Middle frontal gyrus (tissue), 1 donor: ENCODE measurements around the gene ETFA.
"Not testable (repeated sequence)": the region's sequence is repeated elsewhere in the genome, so short reads cannot be mapped to it uniquely, and the experiment has no call there.

Experiments used
- DNase-seq: peaks from one replicate; pipeline ENCODE4 v3.0.0-alpha.2; 2015; ENCODE audit warnings: low spot score; ENCODE audit errors: extremely low spot score

ETFA gene

DNA sequence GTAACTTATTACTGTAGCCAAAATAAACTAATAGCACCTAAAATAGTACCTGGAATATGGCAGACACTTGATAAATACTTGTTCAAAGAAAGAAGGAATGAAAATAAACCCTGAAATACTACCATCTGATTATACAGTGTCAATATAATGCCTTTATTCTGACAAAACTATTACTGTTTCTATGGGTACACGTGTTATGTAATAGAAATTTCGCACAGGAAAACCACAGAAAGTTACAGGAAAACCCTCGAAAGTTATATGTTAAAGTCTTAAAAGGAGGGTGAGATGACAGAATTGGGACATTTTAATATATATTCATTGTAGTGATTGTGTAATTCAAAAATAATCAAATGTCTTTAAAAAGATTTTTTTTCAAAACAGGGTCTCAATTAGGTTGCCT is 28.8 kb downstream of the ETFA start:
- no peak for DNase-seq

DNA sequence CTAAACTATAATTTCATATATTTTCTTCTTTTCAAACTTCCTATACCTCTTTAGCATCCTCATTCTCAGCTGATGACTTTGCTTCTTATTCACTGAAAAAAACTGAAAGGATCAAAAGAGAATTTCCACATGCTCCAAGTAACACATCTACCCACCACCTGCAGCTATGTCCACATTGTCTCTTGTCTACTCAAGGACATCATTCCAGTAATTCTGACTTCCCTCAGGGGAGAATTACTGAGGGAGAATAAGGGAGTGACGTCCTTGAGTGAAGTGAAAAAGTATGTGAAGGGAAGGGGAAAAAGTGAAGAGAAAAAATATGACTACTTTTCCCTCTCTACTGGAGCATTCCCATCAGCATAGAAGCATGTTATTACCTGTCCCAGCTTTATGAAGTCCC is 32.6 kb downstream of the ETFA start:
- DNase-seq = no peak

DNA sequence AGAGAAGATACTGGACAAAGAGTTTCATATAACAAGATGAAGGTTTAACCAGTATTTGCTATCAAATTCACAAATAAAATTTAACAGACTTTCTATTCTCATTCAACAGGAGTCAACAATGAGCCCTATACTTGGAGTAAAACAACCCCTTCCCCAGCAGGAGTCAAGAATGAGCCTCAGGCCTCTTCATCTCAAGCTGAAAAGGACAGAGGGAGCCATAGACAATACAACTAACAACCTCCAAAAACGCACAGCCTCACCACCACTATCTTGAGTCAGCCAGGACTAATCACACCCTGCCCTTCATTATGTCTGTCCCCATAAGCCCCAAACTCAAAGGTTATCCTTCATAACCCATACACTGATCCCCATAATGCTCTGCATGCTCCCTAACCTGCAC is 36.4 kb downstream of the ETFA start:
- DNase-seq = no peak

DNA sequence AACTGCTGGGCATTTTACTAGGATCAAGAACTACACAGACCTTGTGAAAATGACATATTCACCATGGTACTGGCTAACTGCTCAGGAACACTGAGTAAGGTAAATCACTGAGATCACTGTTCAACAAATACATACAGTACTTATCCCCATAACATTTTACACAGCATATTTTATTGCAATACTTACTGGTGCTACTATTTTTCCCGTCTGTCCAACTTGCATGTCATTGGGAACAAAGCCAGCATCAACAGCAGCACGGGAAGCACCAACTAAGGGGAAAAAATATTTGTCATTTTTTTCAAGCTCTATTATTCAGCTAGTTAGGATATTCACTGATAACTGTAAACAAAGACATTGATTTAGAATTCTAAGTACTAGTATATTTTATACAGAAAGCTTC is 37.0 kb downstream of the ETFA start:
- DNase-seq = no peak

DNA sequence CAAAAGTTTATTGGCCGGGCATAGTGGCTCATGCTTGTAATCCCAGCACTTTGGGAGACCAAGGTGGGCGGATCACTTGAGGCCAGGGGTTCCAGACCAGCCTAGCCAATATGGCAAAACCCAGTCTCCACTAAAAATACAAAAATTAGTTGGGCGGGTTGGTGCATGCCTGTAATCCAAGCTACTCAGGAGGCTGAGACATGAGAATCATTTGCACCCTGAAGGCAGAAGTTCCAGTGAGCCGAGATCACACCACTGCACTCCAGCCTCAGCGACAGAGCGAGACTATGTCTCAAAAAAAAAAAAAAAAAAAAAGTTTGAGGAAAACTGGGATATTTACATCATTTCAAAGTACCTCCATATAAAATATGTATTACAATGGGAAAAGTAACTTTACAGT is 40.4 kb downstream of the ETFA start:
- DNase-seq = no peak

DNA sequence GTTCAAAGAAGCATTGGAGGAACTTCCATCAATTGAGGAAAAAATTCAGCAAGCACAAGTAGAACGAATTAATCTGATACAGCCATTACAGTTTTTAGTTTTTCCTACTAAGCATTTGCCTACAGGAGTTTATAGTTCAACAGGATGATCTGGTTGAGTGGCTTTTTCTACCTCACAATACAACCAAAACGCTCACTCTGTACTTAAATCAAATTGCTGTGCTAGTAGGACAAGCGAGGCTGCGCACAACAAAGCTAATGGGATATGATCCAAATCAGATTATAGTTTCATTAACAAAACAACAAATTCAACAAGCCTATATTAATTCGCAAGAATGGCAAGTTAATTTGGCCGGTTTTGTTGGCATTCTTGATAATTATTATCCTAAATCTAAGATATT is 44.2 kb downstream of the ETFA start:
- no peak for DNase-seq

DNA sequence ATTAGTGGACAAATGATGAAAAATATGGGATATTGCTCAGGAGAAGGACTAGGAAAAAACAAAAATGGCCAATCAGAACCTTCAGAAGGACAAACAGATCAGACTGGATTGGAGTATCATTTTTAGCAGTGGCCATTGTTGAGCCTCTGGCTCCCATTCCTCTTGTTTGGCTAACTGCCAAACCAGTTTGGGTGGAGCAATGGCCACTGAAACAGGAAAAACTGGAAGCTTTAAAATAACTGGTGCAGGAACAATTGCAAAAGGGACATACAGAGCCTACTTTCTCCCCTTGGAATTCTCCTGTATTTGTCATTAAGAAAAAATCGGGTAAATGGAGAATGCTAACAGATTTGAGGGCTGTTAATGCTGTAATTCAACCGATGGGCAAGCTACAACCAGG is 45.5 kb downstream of the ETFA start:
- DNase-seq = not testable (repeated sequence)

DNA sequence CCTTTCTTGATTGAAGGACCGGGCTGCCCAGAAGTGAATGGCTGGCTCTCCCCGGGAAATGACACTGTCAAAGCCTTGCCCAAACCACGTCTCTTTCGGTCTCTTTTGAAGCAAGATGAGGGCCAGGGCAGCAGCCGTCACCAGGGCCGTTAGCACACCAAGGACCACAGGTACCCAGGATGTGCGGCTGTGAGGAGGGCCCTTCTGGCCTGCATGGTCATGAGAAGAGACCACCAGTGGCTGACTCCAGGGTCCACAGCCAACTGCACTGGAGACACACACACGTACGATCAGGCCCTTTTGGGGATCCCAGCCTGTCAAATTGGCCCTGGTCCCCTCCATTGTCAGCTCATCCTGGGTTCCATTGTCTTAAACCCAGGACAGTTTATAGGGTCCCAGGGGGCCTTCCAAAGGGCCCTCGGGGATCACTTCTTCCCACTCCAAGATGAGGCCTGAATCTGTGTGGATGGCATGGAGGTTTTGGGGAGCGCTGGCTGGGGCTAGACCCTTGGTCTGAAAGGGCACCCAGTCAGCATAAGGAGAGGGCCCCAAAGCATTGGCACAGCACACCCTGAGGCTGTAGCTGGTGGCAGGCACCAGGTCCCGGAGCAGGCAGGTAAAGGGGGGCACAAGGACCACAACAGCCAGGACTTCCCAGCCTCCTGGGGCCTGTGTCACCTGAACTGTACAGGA is 50.9 kb downstream of the ETFA start:
- no peak for DNase-seq

DNA sequence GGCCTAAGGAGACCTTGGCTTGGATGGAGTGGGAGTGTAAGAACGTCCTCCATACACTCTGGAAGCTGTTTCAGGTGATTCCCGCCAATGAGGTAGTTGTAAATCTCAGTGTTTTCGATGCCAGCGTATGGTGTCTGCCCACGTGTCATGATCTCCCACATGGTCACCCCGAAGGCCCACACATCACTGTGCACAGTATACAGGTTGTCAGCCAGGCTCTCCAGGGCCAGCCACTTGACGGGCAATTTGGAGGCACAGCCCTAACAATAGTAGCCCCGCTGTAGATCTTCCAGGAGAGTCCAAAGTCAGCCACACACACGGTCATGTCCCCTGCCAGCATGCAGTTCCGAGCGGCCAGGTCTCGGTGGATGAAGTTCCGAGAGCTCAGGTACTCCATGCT is 51.9 kb downstream of the ETFA start:
- no peak for DNase-seq

DNA sequence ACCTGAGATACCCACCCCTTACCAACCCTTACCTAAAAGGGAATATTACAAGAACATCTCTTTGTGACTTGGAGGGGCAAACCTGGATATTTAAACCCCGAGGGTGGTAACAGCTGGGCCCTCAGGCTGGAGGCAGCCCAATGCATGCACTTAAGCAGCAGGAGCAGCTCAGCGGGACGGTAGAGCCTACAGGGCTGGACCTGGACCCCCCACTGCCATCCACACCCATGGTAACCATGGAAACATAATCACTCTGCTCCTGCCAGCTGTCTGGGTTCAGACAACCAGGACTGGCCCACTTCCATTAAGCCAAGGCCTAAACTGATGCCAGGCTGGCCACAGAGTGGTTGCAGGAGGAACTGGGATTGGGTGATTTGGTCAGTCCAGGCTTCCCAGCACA is 52.8 kb downstream of the ETFA start:
- no peak for DNase-seq

DNA sequence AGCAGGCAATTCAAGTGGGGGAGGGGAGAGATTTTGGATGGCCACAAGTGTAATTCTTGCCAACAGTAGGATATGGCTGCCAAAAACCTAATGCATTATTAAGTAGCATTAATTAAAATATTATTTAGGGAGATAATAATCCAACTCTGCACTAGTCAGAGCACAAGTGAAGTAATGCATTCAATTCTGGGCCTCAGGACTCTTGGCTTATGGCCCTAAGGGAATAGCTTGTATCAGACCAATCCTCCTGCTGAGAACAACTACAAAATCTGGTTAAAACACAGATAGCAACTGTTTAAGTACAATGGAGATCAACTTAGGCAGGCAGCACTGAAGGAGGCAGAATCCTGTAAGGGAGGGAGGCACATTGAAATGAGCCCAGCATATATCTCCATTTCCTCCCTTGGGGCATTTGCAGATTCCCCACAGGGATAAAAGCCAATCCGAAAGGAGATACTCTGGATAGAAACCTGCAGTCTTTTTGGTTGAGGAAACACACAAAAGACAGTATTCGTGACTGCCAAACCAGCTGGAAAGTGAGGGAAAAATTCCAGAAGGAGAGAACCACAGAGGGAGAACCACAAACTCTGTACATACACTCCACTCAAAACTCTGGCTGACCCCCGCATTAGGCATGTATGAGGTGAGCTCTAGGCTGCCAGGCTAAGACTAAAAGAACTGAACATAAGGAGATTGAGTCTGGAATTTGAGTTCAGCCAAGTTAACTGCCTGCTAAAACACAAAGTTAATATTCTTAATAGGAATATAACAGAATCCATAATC is 57.4 kb downstream of the ETFA start:
- DNase-seq = no peak

DNA sequence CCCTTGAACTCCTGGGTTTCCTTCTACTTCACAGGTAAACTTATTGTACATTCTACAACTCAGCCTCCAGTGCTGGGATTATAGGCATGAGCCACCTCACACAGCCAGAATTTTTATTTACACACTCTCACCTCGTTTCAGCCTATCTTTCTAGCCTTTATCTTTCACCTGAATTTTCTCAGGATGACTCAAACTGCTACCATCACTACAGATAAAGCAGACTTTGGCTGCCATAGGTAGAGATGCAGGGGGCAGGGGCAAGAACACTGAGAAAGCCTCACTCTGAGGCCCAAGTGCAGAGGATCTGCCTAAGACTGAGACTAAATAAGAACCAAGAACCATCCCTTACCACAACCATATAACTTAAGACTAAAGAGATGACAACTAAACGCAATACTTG is 59.0 kb downstream of the ETFA start:
- no peak for DNase-seq

DNA sequence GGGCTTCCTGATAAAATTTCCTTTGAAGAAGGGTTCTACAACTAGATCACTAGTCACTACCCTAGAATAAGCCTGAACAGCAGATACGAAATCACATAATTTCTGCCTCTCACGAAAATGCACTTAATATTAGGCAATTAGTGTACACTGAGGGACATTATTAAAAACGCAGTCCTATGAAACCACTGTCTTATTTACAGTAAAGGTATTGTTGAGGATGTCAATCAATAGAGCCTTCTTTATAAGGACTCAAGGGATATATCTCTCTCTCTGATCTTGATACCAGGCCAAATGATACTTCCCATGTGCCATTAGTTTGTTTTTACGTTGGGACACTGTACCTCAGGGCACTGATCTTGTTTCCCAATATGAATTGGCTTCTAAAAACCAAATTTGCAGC is 59.6 kb downstream of the ETFA start:
- DNase-seq = no peak

DNA sequence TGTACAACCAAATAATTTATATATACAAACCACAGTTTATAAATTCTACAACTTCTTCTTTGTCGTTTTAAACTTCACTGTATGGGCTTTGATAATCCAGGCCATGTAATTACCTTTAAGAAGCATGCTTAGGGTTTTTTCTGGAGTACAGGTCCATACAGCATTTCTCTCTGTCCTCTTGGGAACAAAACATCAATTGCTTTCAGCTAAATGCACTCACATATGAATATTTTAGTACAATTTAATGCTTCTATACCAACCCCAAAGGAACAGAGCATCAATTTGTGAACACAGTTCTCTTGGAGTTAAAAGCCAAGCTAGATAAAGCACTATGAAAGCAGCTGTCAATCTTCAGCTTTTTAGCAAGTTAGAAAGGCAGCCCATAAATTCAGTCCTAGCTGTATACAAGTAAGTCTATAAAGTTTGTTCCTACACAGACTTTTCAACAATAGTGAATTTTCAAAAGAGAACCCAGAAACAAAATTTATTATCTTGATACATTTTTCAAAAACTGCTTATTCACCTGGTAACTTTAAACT is 66.1 kb downstream of the ETFA start:
- DNase-seq = no peak

DNA sequence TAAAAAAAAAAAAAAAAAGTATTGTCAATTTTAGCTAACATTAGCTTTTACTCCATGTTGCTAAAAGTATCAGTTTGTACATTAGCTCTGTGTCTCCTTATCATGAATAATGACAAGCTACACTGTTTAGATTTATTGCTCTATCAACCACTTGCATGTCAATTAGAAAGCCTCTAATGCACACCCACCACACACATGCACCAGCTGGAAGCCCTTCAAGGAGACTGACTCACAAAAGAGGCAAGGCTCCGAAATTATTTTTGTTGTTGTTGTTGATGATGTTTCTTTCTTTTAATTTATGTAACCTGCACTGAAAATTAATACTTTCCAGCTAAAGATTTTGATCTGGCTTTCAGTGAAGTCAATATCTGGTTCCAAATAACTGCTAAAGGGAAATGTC is 71.5 kb downstream of the ETFA start:
- DNase-seq = no peak

DNA sequence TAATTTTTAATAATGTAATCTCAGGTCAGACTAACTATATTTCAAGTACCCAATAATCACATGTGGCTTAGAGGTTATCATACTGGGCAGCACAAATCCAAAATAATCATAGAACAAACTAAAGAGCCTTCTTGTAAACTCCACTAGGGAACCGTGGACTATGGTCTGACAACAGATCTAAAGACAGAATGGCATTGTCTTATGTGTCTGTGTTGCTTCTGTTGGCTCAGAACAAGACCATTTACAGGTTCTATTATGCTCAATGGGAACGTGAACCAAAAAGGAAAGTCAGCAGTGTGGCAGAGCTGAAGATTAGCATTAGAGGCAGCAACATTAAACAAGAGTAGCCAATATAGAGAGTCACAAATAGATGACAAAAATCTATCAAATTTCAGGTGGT is 74.9 kb downstream of the ETFA start:
- DNase-seq = no peak

DNA sequence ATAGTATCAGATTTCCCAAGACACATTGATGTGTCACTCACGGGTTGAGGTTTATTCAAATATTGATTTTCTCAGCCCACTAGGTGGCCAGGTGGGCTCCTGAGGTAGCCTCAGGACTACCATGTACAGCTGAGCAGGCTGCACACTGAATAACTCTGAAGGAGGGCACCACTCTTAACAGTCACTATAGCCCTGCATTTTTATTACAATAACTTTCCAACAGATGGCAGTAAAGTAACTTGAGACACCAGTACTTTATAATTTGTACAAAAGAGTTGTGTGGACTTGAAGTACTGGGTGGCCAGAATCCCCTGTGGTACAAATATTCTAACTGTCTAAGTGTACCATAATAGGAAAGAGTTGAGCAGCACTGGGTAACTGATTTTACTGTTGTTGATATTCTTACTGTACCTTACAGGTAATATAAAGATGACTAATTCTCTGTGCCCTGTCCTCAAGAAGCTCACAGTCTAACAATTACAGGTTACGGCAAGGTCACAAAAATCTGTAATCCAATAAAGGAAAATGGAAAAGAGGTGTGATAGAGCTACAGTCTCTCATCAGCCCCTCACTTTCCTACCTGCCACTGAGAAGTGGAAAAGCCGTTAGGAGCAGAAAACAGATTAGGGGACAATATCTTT is 76.0 kb downstream of the ETFA start:
- DNase-seq = no peak

DNA sequence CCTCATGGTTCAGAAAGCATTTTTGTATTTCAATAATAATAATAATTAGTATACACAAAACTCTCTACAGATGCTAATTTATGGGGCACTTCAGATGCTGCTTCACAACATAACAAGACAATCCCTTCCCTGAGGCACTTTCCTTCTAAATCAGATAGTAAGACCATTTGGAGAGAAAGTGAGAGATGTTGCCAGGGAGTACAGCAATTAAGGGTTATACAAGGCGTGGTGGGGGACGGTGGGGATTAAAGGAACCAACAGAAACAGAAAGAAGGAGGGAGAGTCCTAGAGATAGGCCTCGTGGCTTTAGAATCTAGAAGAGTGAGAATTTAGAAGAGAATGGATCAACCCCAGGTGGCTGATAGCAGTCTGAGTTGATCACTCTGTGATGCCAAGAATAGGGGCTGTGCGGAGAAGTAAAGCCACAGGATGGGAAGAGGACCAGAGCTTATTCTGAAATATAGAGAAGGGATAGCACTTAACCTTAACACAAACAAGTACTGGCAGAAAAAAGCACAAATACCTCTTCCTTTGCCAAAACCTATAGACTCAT is 76.9 kb downstream of the ETFA start:
- DNase-seq = no peak

DNA sequence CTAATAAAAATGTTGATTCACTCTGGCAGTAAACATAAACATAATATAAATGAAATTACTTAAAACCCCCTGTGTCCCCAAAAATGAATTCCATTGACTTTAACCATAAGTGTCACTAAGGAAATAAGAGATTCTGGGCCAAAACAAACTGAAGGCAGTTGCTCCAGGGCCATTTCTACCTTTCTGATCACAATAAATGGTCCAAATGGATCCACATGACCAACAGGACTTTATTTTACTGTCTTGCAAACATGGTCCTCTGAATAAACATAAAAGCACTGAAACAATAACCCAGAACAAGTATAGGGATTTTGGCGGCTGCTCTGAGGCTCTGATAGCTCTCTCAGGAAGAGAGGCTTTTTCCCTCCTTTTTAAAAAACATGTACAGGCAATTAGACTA is 77.3 kb downstream of the ETFA start:
- no peak for DNase-seq

DNA sequence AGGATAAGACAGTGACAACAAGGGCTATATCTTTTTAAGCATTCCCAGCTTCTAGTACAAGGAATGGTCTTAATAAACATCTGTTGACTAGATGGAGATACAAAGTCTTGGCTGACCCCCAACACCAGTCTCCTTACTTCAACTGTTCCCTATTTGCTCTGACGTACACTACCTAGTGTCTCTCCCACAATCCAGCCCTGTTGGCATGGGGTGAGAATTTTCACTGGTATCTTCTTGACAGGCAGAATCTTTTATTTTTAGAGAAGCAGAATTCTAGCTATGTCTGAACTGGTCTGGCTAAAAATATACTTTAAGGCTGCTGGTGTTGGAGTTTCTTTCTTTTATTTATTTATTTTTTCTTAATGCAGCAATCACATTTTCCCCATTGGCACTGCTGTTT is 82.0 kb downstream of the ETFA start:
- no peak for DNase-seq

DNA sequence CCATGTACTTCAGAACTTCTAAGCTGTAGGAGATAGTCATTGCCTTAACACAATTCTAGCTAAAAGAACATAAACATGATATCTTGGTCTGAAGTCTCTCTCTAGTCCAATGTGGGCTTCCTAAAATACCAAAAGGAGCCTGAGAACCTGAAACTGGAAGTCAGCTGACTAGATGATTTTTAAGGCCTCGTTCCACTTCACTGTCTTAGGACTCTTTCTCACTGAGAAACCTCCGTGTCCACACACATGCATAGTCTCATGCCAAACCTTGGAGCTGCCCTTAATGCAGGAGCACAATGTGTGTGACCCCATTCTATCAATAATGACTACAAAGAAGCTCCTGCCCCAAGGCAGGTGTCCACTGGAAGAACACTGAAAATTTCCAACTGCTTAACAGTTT is 87.7 kb downstream of the ETFA start:
- DNase-seq = no peak

DNA sequence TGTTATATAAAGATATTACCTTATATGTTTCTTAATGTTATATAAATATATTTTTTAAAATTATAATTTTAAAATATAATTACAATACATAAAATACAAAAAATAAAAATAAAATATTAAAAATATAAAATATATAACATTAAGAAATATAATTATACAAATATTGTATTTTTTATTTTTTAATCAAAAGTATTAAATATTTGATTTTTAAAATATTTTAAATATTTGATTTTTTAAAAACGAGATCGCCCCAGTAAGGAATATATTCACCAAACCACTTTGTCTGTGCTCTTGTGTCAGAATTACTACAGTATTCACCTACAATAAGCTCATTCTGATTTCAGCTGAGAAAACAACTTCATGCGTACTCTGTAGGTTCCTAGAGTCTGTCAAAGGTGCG is 89.1 kb downstream of the ETFA start:
- DNase-seq = no peak
